Measurements from ENCODE around the gene CDK15.

DNA sequence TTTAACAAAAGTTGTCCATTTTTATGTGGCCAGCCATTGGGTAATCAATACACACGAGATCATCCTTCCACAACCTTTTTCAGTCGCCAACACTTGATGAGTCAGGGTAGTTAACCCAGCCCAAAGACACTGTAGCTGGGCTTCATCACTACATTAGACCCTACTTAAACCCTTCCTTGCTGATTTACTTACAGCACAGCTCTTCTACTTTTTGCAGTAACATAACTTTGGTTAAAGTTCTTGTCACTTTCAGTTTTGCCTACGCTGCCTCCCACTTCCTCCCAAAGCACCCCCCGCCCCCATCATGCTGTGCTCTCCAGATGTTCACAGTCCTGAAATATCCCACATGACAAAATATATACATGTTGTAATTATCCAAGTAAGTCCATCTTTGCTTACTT, 103.6 kb downstream of the CDK15 start:
- TF ChIP-seq ZNF3 (CRISPR knock-in tag; IDR thresholded peaks at IDR 0.05) (no peak), PHF8 (IDR thresholded peaks at IDR 0.05; ENCODE audit: borderline replicate concordance, low read length) (no peak)

Measured in K562 (cell line).